ENCODE measurements around the gene ATP6V0D1.

DNA sequence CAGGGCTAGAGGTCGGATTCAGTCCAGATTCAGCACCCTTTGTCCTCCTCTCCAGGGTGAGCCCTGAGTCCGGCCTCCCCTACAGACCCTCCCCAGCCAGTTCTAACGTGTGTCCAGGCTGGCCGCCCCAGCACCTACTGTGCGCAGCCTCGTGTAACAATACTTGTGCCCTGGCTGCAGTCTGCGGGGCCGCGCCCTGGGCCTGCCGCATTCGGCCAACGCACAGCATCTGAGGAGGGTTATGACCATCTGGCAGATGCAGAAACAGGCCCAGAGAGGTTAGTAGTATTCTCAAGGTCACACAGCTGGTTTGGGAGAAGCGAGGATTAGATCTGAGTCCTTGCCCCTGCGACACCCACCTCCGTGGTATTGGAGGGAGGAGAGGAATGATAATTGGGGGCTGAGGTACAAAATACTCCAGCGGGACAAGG lies 48.6 kb upstream of the ATP6V0D1 start:
- TF ChIP-seq, protein P1, sequence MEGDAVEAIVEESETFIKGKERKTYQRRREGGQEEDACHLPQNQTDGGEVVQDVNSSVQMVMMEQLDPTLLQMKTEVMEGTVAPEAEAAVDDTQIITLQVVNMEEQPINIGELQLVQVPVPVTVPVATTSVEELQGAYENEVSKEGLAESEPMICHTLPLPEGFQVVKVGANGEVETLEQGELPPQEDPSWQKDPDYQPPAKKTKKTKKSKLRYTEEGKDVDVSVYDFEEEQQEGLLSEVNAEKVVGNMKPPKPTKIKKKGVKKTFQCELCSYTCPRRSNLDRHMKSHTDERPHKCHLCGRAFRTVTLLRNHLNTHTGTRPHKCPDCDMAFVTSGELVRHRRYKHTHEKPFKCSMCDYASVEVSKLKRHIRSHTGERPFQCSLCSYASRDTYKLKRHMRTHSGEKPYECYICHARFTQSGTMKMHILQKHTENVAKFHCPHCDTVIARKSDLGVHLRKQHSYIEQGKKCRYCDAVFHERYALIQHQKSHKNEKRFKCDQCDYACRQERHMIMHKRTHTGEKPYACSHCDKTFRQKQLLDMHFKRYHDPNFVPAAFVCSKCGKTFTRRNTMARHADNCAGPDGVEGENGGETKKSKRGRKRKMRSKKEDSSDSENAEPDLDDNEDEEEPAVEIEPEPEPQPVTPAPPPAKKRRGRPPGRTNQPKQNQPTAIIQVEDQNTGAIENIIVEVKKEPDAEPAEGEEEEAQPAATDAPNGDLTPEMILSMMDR (IDR thresholded peaks at IDR 0.05) = no peak
- no peak for TF ChIP-seq POLR2A (IDR thresholded peaks at IDR 0.05)
